ENCODE data around the gene HOXB7. TPM values are rescaled to one million over a fixed set of nuclear protein-coding genes. Genes with fewer than 3 reads are reported as not detected.

Gene HOXB7
- total RNA-seq, 2 donors from 2014 or later = not detected

GRCh38 chr17:48615047-48615962 is 4.5 kb upstream of the HOXB7 start, which contains the start of gene HOXB8:
Gene HOXB8 (minus strand): TSS chr17:48615292. CDS start chr17:48614704, 588 bp downstream.
- H3K36me3 ChIP-seq (ENCODE audit: control insufficient read depth, insufficient read depth, low read length) = no peaks in the 10 kb centered on the region
- peaks cover 2% of the 10 kb centered on the region for H3K4me1 ChIP-seq (ENCODE audit: control insufficient read depth, insufficient read depth, low read length)
- no peak within 1 kb of the TSS for H3K4me3 Mint-ChIP-seq
- H3K9me3 Mint-ChIP-seq = peaks cover 2% of the 10 kb centered on the region
- no peak within 1 kb of the TSS for H3K9ac ChIP-seq (ENCODE audit: extremely low read depth, low read length, poor library complexity, severe bottlenecking)
- H3K27me3 ChIP-seq (ENCODE audit: control insufficient read depth, insufficient read depth, low read length, poor library complexity, severe bottlenecking) = peaks cover 100% of the 10 kb centered on the region
- H3K9me3 ChIP-seq (ENCODE audit: control insufficient read depth, low read length) = no peaks in the 10 kb centered on the region
- 10 to 12% methylated on average over 11 to 37 of the region's 41 CpGs for WGBS, 2 experiments (ENCODE audit: insufficient coverage in 1 of 2, insufficient read length in 1 of 2)
- H3K27ac Mint-ChIP-seq = no peak within 1 kb of the TSS
- no peak within 1 kb of the TSS for H3K4me3 ChIP-seq (ENCODE audit: low read length)
- H3K36me3 Mint-ChIP-seq (ENCODE audit: low read depth) = no peaks in the 10 kb centered on the region
- DNase-seq = no peak
- H3K4me1 Mint-ChIP-seq = peaks cover 9% of the 10 kb centered on the region
- TF ChIP-seq, protein P1, sequence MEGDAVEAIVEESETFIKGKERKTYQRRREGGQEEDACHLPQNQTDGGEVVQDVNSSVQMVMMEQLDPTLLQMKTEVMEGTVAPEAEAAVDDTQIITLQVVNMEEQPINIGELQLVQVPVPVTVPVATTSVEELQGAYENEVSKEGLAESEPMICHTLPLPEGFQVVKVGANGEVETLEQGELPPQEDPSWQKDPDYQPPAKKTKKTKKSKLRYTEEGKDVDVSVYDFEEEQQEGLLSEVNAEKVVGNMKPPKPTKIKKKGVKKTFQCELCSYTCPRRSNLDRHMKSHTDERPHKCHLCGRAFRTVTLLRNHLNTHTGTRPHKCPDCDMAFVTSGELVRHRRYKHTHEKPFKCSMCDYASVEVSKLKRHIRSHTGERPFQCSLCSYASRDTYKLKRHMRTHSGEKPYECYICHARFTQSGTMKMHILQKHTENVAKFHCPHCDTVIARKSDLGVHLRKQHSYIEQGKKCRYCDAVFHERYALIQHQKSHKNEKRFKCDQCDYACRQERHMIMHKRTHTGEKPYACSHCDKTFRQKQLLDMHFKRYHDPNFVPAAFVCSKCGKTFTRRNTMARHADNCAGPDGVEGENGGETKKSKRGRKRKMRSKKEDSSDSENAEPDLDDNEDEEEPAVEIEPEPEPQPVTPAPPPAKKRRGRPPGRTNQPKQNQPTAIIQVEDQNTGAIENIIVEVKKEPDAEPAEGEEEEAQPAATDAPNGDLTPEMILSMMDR (conservative IDR thresholded peaks at IDR 0.05) = no peak
- peaks cover 99% of the 10 kb centered on the region for H3K27me3 Mint-ChIP-seq (ENCODE audit: insufficient read depth)
- no peak within 1 kb of the TSS for H3K27ac ChIP-seq (ENCODE audit: low read depth, low read length)

GRCh38 chr17:48613862-48614694 is 3.3 kb upstream of the HOXB7 start:
- Mint-ChIP-seq H3K4me3 (no peak overlapping the region), H3K9me3 (peaks cover 2% of the 10 kb centered on the region), H3K27me3 (ENCODE audit: insufficient read depth) (peaks cover 99% of the 10 kb centered on the region), H3K27ac (no peak overlapping the region), H3K36me3 (ENCODE audit: low read depth) (no peaks in the 10 kb centered on the region), H3K4me1 (peaks cover 9% of the 10 kb centered on the region)
- Histone ChIP-seq H3K36me3 (ENCODE audit: control insufficient read depth, insufficient read depth, low read length) (no peaks in the 10 kb centered on the region), H3K27me3 (ENCODE audit: control insufficient read depth, insufficient read depth, low read length, poor library complexity, severe bottlenecking) (peaks cover 100% of the 10 kb centered on the region), H3K9ac (ENCODE audit: extremely low read depth, low read length, poor library complexity, severe bottlenecking) (no peak overlapping the region), H3K4me1 (ENCODE audit: control insufficient read depth, insufficient read depth, low read length) (peaks cover 2% of the 10 kb centered on the region), H3K4me3 (ENCODE audit: low read length) (no peak overlapping the region), H3K9me3 (ENCODE audit: control insufficient read depth, low read length) (peaks cover 4% of the 10 kb centered on the region), H3K27ac (ENCODE audit: low read depth, low read length) (no peak overlapping the region)
- DNase-seq = peak; percentile 85
- 3% methylated on average over 17 to 54 of the region's 55 CpGs for WGBS, 2 experiments (ENCODE audit: insufficient coverage in 1 of 2, insufficient read length in 1 of 2)
- TF ChIP-seq, protein P1 (conservative IDR thresholded peaks at IDR 0.05) = no peak

DNA sequence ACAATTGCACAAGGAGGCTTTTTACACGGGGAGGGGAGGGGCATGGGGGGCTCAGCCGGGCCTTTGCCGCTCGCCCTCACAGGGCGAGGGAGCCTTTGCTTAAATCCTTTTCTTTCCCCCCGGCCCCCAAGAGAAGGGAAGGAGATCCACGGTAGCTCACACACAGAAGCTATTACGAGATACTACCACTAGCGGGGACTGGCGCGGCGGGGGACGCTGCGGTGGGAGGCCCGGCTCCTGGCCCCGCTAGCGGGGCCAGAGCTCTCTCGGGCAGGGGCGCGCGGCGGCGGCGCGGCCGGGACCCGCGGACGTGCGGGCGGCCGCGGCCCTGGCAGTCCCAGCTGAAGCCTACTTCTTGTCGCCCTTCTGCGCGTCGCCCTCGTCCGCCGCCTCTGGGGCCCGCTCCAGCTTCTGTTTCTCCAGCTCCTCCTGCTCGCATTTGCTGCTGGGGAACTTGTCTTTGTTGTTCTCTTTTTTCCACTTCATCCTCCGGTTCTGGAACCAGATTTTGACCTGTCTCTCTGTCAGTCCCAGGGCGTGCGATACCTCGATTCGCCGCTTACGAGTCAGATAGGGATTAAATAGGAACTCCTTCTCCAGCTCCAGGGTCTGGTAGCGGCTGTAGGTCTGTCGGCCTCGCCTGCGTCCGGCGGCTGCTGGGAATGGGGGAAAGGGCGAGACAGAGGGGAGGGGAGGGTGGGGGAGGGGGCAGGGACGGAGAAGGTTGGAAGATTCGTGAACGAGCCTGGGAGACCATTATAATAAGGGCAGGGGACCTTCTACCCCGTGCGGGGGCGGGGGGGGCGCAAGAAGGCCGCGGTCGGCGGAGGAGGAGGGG is 2.3 kb upstream of the HOXB7 start:
- DNase-seq = peak; percentile 90
- no peaks in the 10 kb centered on the region for H3K36me3 ChIP-seq (ENCODE audit: control insufficient read depth, insufficient read depth, low read length)
- Mint-ChIP-seq H3K4me1 (peaks cover 7% of the 10 kb centered on the region), H3K27ac (no peak overlapping the region), H3K36me3 (ENCODE audit: low read depth) (no peaks in the 10 kb centered on the region), H3K9me3 (peaks cover 2% of the 10 kb centered on the region), H3K27me3 (ENCODE audit: insufficient read depth) (peaks cover 99% of the 10 kb centered on the region), H3K4me3 (peak overlapping the region; percentile 5)
- TF ChIP-seq, protein P1 (conservative IDR thresholded peaks at IDR 0.05) = peak; percentile 26
- no peak overlapping the region for H3K4me3 ChIP-seq (ENCODE audit: low read length)
- peaks cover 100% of the 10 kb centered on the region for H3K27me3 ChIP-seq (ENCODE audit: control insufficient read depth, insufficient read depth, low read length, poor library complexity, severe bottlenecking)
- no peaks in the 10 kb centered on the region for H3K4me1 ChIP-seq (ENCODE audit: control insufficient read depth, insufficient read depth, low read length)
- peak overlapping the region; percentile 41 for H3K27ac ChIP-seq (ENCODE audit: low read depth, low read length)
- peaks cover 4% of the 10 kb centered on the region for H3K9me3 ChIP-seq (ENCODE audit: control insufficient read depth, low read length)
- no peak overlapping the region for H3K9ac ChIP-seq (ENCODE audit: extremely low read depth, low read length, poor library complexity, severe bottlenecking)
- WGBS, 2 experiments (ENCODE audit: insufficient coverage in 1 of 2, insufficient read length in 1 of 2) = 1 to 2% methylated on average over 19 to 62 of the region's 67 CpGs
